Tibial nerve (tissue), 4 donors: Measurements from ENCODE around the gene TM9SF4. TPM values are rescaled to one million over a fixed set of nuclear protein-coding genes. Genes with fewer than 3 reads are reported as not detected.
A peak's percentile ranks its signal among the peaks of the same experiment; 100 is the strongest.

Experiments used
- DNase-seq, 2 donors: peaks; one replicate each; pipeline ENCODE4 v3.0.0-alpha.2; 2019; ENCODE audit warnings: low spot score in 2 of 2
- H3K27ac ChIP-seq, 4 donors: fragments of 200-600 bp; sonication (generic) in 3 of 4; one replicate each; pipeline ENCODE4 v1.5.1; 2017 to 2019; ENCODE audit warnings: mild to moderate bottlenecking in 1 of 4
- H3K27me3 ChIP-seq, 2 donors: fragments of 200-600 bp; sonication (generic) in 1 of 2; one replicate each; pipeline versions ENCODE4 v1.5.1 to v1.6.0; 2017 to 2019
- H3K36me3 ChIP-seq, 3 donors: fragments of 200-600 bp; sonication (generic); one replicate each; pipeline ENCODE4 v1.5.1; 2018 to 2019
- H3K4me1 ChIP-seq, 4 donors: fragments of 200-600 bp; sonication (generic) in 3 of 4; one replicate each; pipeline ENCODE4 v1.5.1; 2017 to 2019
- H3K4me3 ChIP-seq, 4 donors: fragments of 200-600 bp; sonication (generic) in 3 of 4; one replicate each; pipeline ENCODE4 v1.5.1; 2017 to 2019; ENCODE audit warnings: mild to moderate bottlenecking in 1 of 4, moderate library complexity in 1 of 4
- H3K9me3 ChIP-seq, 4 donors: fragments of 200-600 bp; sonication (generic) in 3 of 4; one replicate each; pipeline ENCODE4 v1.5.1; 2017 to 2019
- CTCF ChIP-seq, 5 experiments: fragments of 200-600 bp in 3 of 5; fragments of 450-650 bp in 2 of 5; sonication (generic) in 3 of 5; IDR thresholded peaks; one replicate each; pipeline ENCODE4 v1.5.1; 2016 to 2019; ENCODE audit warnings: antibody characterized with exemption in 5 of 5, mild to moderate bottlenecking in 3 of 5, moderate library complexity in 2 of 5
- EP300 ChIP-seq, 2 donors: sonication (generic); formaldehyde crosslinking; IDR thresholded peaks; one replicate each; pipeline ENCODE4 v1.6.1; 2017; ENCODE audit warnings: antibody characterized with exemption in 2 of 2, mild to moderate bottlenecking in 1 of 2
- POLR2A ChIP-seq, 2 donors: fragments of 450-650 bp; IDR thresholded peaks; one replicate each; pipeline ENCODE4 v1.6.1; 2017; ENCODE audit warnings: antibody characterized with exemption in 2 of 2, mild to moderate bottlenecking in 2 of 2, moderate library complexity in 2 of 2
- WGBS, 2 donors: methylation state at CpG; one replicate each; pipeline ENCODE4 v1.1.5; 2018; 5-methylcytosine and 5-hydroxymethylcytosine counted together
- total RNA-seq, 4 donors: library from RNA; depleted of rRNA; stranded (reverse); fragments of >200 nt; gene quantifications; one replicate each; pipeline ENCODE4 v1.1.0, GENCODE V29; 2016

Gene TM9SF4
- 10 to 100 TPM; 23.1 to 40.5 (median 28.8) TPM for total RNA-seq

- Histone ChIP-seq H3K36me3 (no peaks in the 10 kb centered on the region), H3K9me3 (no peaks in the 10 kb centered on the region), H3K27ac (peak within 1 kb of the TSS; percentile 93 to 98 (median 96)), H3K4me1 (peaks cover 0 to 40% (median 17%) of the 10 kb centered on the region in 4 donors), H3K4me3 (peak within 1 kb of the TSS; percentile 65 to 94 (median 89)), H3K27me3 (no peaks in the 10 kb centered on the region)
- DNase-seq: peak; percentile 84 to 96
- 0 to 2% methylated on average over 27 to 33 of the region's 38 CpGs for WGBS, 2 donors
- TF ChIP-seq EP300 (IDR thresholded peaks at IDR 0.05) (peak; percentile 91 to 92), POLR2A (IDR thresholded peaks at IDR 0.05) (peak in 1 of 2 donors; percentile 64), CTCF (IDR thresholded peaks at IDR 0.05) (peak in 1 of 5 experiments; percentile 39)
These were observed at the start of gene TM9SF4 for GRCh38 chr20:32109392-32110172. TSS of gene TM9SF4 (plus strand) at chr20:32109714. CDS start at chr20:32109741, 27 bp downstream.

GRCh38 chr20:32062776-32063170 lies 46.7 kb upstream of the TM9SF4 start:
- H3K27ac ChIP-seq: no peak overlapping the region
- TF ChIP-seq CTCF (IDR thresholded peaks at IDR 0.05): no peak
- peak in 1 of 2 donors; percentile 43 for TF ChIP-seq EP300 (IDR thresholded peaks at IDR 0.05)
- TF ChIP-seq POLR2A (IDR thresholded peaks at IDR 0.05): no peak
- no peak overlapping the region for H3K4me3 ChIP-seq
- H3K4me1 ChIP-seq: no peaks in the 10 kb centered on the region
- H3K9me3 ChIP-seq: no peaks in the 10 kb centered on the region
- H3K27me3 ChIP-seq: peaks cover 0 to 20% of the 10 kb centered on the region in 2 donors
- whole genome bisulfite sequencing, 2 donors: 49 to 59% methylated on average over 4 of the region's 4 CpGs
- no peaks in the 10 kb centered on the region for H3K36me3 ChIP-seq
- DNase-seq: peak in 1 of 2 donors; percentile 26

- whole genome bisulfite sequencing, 2 donors: 67 to 84% methylated on average over 4 of the region's 4 CpGs
- TF ChIP-seq EP300 (IDR thresholded peaks at IDR 0.05) (no peak), CTCF (IDR thresholded peaks at IDR 0.05) (no peak), POLR2A (IDR thresholded peaks at IDR 0.05) (no peak)
- Histone ChIP-seq H3K9me3 (no peaks in the 10 kb centered on the region), H3K4me3 (no peak overlapping the region), H3K4me1 (no peaks in the 10 kb centered on the region), H3K27me3 (peaks cover 0 to 20% of the 10 kb centered on the region in 2 donors), H3K36me3 (no peaks in the 10 kb centered on the region), H3K27ac (no peak overlapping the region)
- no peak for DNase-seq
These were observed 45.8 kb upstream of the TM9SF4 start for GRCh38 chr20:32063695-32064094.

GRCh38 chr20:32064667-32065066 lies 44.8 kb upstream of the TM9SF4 start:
- H3K4me1 ChIP-seq: no peaks in the 10 kb centered on the region
- H3K9me3 ChIP-seq: no peaks in the 10 kb centered on the region
- no peak for DNase-seq
- 62 to 74% methylated on average over 7 of the region's 7 CpGs for WGBS, 2 donors
- no peak overlapping the region for H3K4me3 ChIP-seq
- H3K27me3 ChIP-seq: peaks cover 0 to 15% of the 10 kb centered on the region in 2 donors
- H3K27ac ChIP-seq: no peak overlapping the region
- TF ChIP-seq POLR2A (IDR thresholded peaks at IDR 0.05) (no peak), CTCF (IDR thresholded peaks at IDR 0.05) (no peak), EP300 (IDR thresholded peaks at IDR 0.05) (no peak)
- no peaks in the 10 kb centered on the region for H3K36me3 ChIP-seq

- H3K4me3 ChIP-seq: no peak overlapping the region
- DNase-seq: no peak
- no peaks in the 10 kb centered on the region for H3K9me3 ChIP-seq
- no peaks in the 10 kb centered on the region for H3K4me1 ChIP-seq
- 60 to 64% methylated on average over 6 of the region's 6 CpGs for WGBS, 2 donors
- no peaks in the 10 kb centered on the region for H3K36me3 ChIP-seq
- no peak for TF ChIP-seq POLR2A (IDR thresholded peaks at IDR 0.05)
- TF ChIP-seq CTCF (IDR thresholded peaks at IDR 0.05): no peak
- no peak for TF ChIP-seq EP300 (IDR thresholded peaks at IDR 0.05)
- no peak overlapping the region for H3K27ac ChIP-seq
- H3K27me3 ChIP-seq: peaks cover 0 to 4% of the 10 kb centered on the region in 2 donors
These were observed 42.2 kb upstream of the TM9SF4 start for GRCh38 chr20:32067234-32067821.
